NT2/D1 (cell line): ENCODE results near the gene SPRYD3.

Experiments used
- SUZ12 ChIP-seq: IDR thresholded peaks from 2 replicates; pipeline ENCODE4 v1.6.1; 2011; ENCODE audit not compliant: insufficient read length, insufficient read depth; ENCODE audit errors: extremely low read depth
- YY1 ChIP-seq: IDR thresholded peaks from 2 replicates; pipeline ENCODE4 v1.6.1; 2011; ENCODE audit not compliant: insufficient read length, insufficient read depth

- TF ChIP-seq SUZ12 (no peak), YY1 (no peak)
These were observed 22.1 kb upstream of the SPRYD3 start for GRCh38 chr12:53101266-53101665.
